NB4 (cell line): ENCODE results near the gene PRICKLE2.

ENCODE experiments used
- CTCF ChIP-seq: IDR thresholded peaks from one replicate; pipeline ENCODE4 v1.5.1; 2012; ENCODE audit warnings: low read depth, low read length
- MAX ChIP-seq: IDR thresholded peaks from 2 replicates; pipeline ENCODE4 v1.6.1; 2011; ENCODE audit warnings: low read depth, low read length
- MYC ChIP-seq: IDR thresholded peaks from 2 replicates; pipeline ENCODE4 v1.6.1; 2011; ENCODE audit warnings: low read depth, low read length
- POLR2A ChIP-seq: IDR thresholded peaks from 2 replicates; pipeline ENCODE4 v1.6.1; 2011; ENCODE audit warnings: mild to moderate bottlenecking; ENCODE audit not compliant: insufficient read length; ENCODE audit errors: extremely low read depth

DNA sequence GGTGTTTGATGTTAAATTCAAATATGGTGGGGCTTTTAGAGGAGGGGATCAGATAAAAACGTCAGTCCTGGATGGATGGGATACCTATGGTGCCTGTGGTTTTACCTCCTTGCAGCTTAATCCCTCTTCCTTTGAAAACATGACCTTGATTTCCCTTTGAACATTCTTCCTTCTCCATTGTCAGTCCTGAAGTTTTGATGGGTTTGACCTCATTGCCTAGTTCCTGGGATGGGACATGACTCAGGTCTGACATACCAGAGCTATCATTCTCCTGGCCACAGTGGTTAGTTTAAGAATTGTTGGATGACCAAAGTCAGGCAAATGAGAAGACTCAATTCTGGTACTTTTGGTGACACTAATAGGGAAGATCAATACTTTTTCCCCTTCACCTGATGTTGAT lies 87.2 kb downstream of the PRICKLE2 start:
- TF ChIP-seq POLR2A: no peak
- no peak for TF ChIP-seq CTCF
- no peak for TF ChIP-seq MAX
- no peak for TF ChIP-seq MYC
